ENCODE data around the gene CFAP77. TPM values are rescaled to one million over a fixed set of nuclear protein-coding genes. Genes with fewer than 3 reads are reported as not detected.

Gene CFAP77
- total RNA-seq, 4 donors from 2014 or later, result not detected

GRCh38 chr9:132579427-132579798 lies 169.4 kb downstream of the CFAP77 start:
- intact Hi-C loops (cut with DNase I), result no loop called here

GRCh38 chr9:132582276-132582785 lies 172.3 kb downstream of the CFAP77 start, which contains the start of gene BARHL1:
BARHL1 (plus strand) TSS chr9:132582606; CDS start chr9:132582798, 192 bp downstream.
- DNase-seq (ENCODE audit: extremely low spot score), result no peak
- intact Hi-C loops (cut with DNase I), result no loop called here
- Histone ChIP-seq H3K36me3 (no peaks in the 10 kb centered on the region), H3K27me3 (peaks cover 18 to 100% (median 97%) of the 10 kb centered on the region in 4 donors), H3K27ac (replicated peaks in 1 of 4) (no peak within 1 kb of the TSS), H3K4me3 (peak within 1 kb of the TSS; percentile 31 to 42 (median 36)), H3K9me3 (no peaks in the 10 kb centered on the region), H3K4me1 (peaks cover 7 to 42% (median 22%) of the 10 kb centered on the region in 4 donors)
- TF ChIP-seq POLR2A (IDR thresholded peaks at IDR 0.05; ENCODE audit: low read depth), result no peak
- no peak for TF ChIP-seq POLR2AphosphoS5 (IDR thresholded peaks at IDR 0.05)
- no peak for TF ChIP-seq CTCF (IDR thresholded peaks at IDR 0.05)
- TF ChIP-seq EP300 (IDR thresholded peaks at IDR 0.05), result no peak
- 3% methylated on average over 29 of the region's 36 CpGs for WGBS

More at GRCh38 chr9:132579427-132579798, 169.4 kb downstream of the CFAP77 start:
- peaks cover 12 to 100% (median 79%) of the 10 kb centered on the region in 4 donors for H3K27me3 ChIP-seq
- no peak overlapping the region for H3K27ac ChIP-seq (replicated peaks in 1 of 4)
- TF ChIP-seq CTCF (IDR thresholded peaks at IDR 0.05) (no peak), POLR2AphosphoS5 (IDR thresholded peaks at IDR 0.05) (no peak), POLR2A (IDR thresholded peaks at IDR 0.05; ENCODE audit: low read depth) (no peak), EP300 (IDR thresholded peaks at IDR 0.05) (no peak)
- WGBS, result 12% methylated on average over 15 of the region's 15 CpGs
- no peak overlapping the region for H3K4me3 ChIP-seq
- no peaks in the 10 kb centered on the region for H3K36me3 ChIP-seq
- no peaks in the 10 kb centered on the region for H3K9me3 ChIP-seq
- H3K4me1 ChIP-seq, result peaks cover 7 to 32% (median 13%) of the 10 kb centered on the region in 4 donors
- DNase-seq (ENCODE audit: extremely low spot score), result no peak

- H3K4me3 ChIP-seq, result no peak overlapping the region
- peaks cover 7 to 44% (median 23%) of the 10 kb centered on the region in 4 donors for H3K4me1 ChIP-seq
- no peak overlapping the region for H3K27ac ChIP-seq (replicated peaks in 1 of 4)
- 24% methylated on average over 10 of the region's 37 CpGs for whole genome bisulfite sequencing
- no peak for TF ChIP-seq EP300 (IDR thresholded peaks at IDR 0.05)
- TF ChIP-seq POLR2A (IDR thresholded peaks at IDR 0.05; ENCODE audit: low read depth), result no peak
- no peak for TF ChIP-seq CTCF (IDR thresholded peaks at IDR 0.05)
- TF ChIP-seq POLR2AphosphoS5 (IDR thresholded peaks at IDR 0.05), result no peak
- H3K36me3 ChIP-seq, result no peaks in the 10 kb centered on the region
- H3K9me3 ChIP-seq, result no peaks in the 10 kb centered on the region
- peaks cover 18 to 100% (median 98%) of the 10 kb centered on the region in 4 donors for H3K27me3 ChIP-seq
- intact Hi-C loops (cut with DNase I), result no loop called here
- DNase-seq (ENCODE audit: extremely low spot score), result no peak
Measured at GRCh38 chr9:132582786-132583583, 173.0 kb downstream of the CFAP77 start.

- H3K27me3 ChIP-seq, result peaks cover 18 to 100% (median 97%) of the 10 kb centered on the region in 4 donors
- H3K9me3 ChIP-seq, result no peaks in the 10 kb centered on the region
- TF ChIP-seq CTCF (IDR thresholded peaks at IDR 0.05) (no peak), POLR2AphosphoS5 (IDR thresholded peaks at IDR 0.05) (no peak), EP300 (IDR thresholded peaks at IDR 0.05) (no peak), POLR2A (IDR thresholded peaks at IDR 0.05; ENCODE audit: low read depth) (no peak)
- H3K4me1 ChIP-seq, result peaks cover 7 to 44% (median 23%) of the 10 kb centered on the region in 4 donors
- intact Hi-C loops (cut with DNase I), result no loop called here
- H3K27ac ChIP-seq (replicated peaks in 1 of 4), result no peak overlapping the region
- H3K4me3 ChIP-seq, result no peak overlapping the region
- no peaks in the 10 kb centered on the region for H3K36me3 ChIP-seq
- no peak for DNase-seq (ENCODE audit: extremely low spot score)
- WGBS, result 2% methylated on average over 8 of the region's 8 CpGs
Measured at GRCh38 chr9:132583584-132584304, 173.7 kb downstream of the CFAP77 start.
